Amniotic epithelial cell (primary cell): ENCODE results near the gene TNFRSF14.

Experiments
- DNase-seq: peaks from one replicate; pipeline ENCODE4 v3.0.0-alpha.2; 2010; ENCODE audit warnings: low read depth

TNFRSF14 gene

DNA sequence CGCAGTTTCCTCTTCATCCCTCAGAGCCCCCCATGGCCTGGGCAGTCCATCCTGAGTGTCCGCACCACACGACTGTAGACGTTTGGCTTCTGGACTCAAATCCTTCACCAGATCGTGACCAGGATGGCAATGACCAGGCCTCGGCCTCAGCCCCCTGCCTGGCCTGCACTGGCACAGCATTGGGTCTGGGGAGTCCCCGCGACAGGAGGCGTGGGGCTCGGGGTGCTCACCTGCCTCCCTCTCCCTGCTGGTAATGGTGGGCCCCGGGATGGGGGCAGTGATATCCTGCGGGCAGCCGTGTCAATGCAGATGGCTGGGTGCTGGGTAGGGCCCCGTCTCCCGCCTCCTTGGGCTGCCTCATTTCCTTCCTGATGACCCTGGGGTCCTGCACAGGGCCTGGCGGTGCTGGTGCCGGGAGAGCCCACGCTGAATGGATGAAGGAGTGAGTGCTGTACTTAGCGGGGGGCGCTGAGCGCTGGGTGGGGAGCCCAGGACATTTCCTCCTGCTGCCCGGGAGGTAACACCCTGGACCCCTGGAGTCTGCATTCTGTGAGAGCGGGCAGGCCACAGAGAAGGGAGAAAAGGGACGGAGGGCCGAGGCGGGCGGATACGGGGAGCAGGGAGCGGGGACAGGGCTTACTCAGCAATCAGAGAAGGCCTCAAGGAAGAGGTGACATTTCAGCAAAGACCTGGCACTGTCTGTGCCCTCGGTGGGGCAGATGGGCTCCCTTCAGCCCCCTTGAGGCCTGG, 2.1 kb upstream of the TNFRSF14 start:
- no peak for DNase-seq

DNA sequence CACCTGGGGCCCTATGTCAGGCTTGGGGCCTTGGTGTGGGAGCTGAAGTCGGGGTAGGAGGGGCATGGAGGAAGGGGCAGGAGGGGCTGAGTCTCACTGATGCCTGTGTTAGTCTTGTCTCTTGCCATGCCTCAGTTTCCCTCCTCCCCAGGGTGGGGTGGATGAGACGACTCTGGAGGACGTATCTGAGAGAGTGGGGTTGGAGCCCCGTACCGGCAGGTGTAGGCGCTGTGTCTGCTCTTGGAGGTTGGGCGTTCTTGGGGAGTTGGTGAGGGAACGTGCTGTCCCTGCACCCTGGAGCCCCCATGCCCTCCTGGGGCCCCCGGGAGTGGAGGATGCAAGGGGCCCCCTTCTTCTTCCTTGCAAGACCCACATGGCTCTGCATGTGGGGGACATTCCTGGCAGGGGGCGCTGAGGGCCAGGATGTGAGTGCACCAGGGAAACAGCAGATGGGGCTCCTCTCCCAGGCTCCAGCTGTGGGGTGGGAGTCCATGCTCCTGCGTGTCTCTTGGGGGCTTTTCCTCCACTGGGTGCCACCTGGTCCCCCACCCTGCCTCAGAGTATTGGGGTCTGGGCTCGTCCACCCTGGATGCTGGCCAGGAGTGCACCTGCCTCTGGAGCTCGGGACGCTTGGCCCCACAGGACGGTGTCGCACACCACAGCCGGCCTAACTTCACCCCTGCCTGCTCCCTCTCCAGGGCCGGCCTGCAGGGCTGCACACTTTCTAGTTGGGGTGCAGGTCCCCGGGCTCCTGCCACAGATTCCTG, 1.4 kb upstream of the TNFRSF14 start:
- DNase-seq: no peak

DNA sequence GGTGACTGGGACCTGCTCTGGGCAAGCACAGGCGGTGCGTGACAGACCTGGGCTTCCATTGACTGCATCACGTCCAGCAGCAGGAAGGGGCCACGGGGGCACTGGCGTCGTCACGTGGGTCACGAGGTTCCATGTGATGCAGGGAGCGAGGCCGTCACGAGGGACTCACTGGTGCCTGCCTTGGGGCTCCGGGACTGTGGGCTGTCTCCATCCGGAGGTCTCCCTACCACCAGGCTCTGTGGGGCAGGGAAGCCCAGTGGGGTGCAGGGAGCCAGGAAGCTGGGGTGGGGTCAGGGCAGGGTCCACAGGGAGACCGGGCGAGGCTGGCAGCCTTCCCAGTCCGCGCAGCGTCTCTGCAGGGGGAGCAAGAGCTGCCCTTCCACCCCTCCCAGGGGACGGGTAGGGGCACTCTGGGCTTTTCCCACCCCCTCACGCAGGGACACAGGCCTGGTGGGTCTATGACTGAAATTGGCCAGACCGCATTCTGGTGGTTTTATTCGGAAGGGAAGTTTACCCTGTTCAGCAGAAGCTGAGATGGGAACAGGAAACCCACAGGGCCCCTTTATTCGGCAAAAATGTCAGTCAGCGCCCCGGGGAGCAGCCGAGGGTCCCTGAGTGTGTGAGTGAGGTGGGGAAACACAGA, 416 bp upstream of the TNFRSF14 start:
- DNase-seq: peak; percentile 10

DNA sequence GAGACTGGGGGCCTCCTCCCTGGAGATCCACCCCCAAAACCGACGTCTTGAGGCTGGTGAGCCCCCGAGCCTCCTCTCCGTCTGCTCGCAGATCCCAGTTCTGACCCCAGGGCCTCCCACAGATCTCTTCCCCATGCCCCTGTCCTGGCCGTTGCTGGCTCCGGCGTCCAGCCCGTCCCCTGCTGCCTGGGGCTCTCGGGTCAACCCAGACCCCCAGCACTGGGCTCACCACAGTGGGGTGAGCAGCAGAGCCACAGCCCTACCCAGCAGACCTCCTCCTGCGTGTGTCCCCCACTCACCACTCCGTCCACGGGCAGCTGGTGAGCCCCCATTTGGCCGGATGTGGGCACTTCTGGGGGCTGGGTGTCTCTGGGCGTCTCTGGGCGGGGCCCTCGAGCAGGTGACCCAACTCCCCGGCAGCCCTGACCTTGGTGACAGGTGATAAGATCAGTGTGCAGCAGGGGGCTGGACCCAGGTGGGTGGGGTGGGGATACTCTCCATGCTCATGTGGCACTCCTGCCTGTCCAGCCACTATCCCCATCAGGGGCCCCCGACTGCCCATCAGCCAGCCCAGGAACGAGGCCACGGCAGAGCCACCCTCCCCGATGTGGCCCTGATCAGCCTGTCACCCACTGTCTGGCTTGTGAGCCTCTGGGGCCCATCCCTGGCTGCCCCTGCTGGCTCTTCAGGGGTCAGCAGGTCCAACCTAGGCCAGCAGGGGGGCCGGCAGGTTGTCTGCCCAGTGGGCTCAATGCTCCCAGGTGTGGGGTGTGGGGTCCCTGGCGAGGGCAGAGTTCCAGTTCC, 709 bp downstream of the TNFRSF14 start:
- no peak for DNase-seq

DNA sequence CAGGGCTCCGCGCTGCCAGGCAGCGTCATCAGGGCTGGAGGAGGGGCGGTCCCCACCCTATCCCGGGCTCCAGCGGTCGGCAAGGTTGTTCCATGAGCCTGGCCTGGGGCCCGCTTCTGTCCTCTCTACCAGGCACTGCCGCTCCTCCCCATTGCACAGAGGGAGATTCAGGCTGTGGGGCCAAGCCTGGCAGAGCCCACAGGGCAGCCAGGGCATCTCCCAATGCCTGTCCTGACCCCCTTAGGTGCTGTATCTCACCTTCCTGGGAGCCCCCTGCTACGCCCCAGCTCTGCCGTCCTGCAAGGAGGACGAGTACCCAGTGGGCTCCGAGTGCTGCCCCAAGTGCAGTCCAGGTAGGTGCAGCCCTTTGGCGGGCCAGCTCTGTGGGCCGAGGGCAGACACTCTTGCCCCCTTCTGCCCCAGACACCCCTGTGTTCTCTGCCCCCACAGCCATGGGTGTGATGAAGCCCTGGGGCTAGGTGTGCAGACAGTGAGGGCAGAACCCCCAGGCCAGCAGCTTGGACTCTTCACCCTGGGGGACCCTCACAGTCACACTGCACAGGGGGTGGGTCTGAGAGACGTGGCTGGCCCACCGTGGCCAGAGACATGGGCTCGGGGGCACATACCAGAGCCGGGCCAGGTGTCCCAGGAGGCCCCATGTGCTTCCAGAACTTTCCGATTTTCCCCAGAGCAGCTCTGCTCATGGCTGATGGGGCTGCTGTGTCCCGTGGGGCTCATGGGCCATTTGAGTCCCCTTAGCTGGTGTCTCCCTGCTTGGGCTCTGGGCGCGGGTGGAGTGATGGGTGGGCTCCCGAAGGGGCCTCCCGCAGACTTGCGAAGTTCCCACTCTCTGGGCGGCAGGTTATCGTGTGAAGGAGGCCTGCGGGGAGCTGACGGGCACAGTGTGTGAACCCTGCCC, 1.6 kb downstream of the TNFRSF14 start:
- DNase-seq: no peak

DNA sequence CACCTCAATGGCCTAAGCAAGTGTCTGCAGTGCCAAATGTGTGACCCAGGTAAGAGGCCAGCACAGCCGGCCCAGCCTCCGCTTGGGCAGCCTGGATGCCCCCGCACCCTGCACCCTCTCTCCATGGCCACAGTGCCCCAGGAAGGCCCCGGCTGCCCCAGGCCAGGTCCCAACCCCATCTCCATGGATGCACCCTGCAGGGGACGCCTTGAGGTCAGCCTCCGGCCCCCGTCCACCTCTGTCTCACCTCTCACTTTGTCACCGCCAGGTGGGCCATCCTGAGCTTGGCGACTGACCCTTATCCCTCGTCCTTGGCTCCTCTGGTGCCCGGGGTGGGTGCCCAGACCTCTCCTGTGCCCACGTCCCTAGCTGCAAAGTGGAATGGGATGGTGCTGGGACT, 2.2 kb downstream of the TNFRSF14 start:
- DNase-seq: no peak

DNA sequence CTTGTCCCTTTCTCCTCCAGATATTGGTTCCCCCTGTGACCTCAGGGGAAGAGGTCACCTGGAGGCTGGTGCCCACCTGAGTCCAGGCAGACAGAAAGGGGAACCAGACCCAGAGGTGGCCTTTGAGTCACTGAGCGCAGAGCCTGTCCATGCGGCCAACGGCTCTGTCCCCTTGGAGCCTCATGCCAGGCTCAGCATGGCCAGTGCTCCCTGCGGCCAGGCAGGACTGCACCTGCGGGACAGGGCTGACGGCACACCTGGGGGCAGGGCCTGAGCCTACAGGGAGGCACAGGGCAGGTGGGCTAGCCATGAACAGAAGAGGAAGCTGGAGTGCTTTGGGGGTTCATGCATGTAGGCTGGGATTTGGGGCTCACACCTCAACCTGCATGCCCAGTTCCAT, 2.7 kb downstream of the TNFRSF14 start:
- DNase-seq: no peak

DNA sequence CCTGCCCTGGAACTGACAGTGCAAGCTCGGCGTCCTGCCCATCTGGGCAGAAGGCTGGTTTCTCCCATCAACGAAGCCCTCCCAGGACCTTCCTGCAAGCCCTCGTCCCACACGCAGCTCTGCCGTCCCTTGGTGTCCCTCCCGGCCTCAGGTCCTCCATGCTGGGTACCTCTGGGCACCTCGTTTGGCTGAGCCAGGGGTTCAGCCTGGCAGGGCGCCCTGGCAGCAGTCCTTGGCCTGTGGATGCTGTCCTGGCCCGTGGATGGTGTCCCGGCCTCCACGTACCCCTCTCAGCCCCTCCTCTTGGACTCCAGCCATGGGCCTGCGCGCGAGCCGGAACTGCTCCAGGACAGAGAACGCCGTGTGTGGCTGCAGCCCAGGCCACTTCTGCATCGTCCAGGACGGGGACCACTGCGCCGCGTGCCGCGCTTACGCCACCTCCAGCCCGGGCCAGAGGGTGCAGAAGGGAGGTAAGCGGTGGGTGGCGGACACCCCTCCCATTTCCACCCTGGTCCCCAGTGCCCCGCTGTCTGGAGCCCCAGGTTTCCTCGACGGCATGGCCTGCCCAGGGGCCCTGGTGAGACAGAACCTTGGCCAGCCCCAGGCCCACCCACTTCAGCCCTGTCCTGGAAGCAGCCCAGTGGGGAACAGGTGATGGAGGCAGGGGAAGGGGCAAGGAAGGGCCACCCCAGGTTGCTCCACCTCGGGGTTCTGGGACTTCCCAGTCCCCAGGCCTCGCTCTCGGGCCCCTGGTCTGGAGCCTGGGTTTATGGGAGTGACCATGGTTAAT, 3.5 kb downstream of the TNFRSF14 start:
- no peak for DNase-seq

DNA sequence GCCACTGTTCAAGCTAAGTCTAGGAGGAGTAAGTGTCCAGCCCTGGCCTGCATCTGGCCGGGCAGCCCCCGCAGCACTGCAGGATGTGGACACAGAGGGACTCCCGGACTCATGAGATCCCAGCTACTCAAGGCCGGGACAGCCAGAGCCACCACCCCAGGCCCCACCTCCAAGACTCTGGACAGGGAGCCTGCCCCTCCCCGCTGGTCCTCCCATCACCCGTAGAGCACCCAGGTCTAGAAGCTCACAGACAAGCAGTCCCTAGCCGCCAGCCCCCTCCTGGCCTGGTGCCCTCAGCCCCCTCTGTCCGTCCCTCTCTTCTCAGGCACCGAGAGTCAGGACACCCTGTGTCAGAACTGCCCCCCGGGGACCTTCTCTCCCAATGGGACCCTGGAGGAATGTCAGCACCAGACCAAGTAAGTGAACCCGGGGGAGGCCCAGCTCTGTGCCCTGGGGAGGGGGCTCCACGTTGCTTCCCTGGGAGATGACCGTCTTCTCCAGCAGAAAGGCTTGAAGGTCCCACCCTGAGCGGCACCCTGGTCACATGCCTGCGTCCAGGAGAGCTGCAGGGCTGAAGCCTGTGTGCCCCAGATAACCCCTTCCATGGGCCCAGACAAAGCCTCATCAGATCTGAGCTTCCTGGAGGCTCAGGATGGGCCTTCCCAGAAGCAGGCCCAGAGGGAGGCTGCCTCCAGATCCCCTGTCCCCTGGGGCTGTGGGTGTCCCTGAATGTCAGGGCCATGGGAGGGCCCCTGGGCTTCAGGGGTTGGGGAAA, 4.3 kb downstream of the TNFRSF14 start:
- no peak for DNase-seq

DNA sequence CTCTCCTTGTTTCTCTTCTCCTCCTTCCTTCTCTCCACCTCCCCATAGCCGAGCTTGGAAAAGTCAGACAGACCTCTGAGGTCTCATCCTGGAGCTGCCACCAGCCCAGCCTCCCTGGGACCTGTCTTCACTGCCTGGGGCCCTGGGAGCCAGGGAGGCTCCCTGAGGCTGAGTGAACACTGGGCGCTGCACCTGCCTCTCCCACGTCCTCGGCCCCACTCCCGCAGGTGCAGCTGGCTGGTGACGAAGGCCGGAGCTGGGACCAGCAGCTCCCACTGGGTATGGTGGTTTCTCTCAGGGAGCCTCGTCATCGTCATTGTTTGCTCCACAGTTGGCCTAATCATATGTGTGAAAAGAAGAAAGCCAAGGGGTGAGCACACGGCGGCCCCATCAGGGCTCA, 5.3 kb downstream of the TNFRSF14 start:
- no peak for DNase-seq

DNA sequence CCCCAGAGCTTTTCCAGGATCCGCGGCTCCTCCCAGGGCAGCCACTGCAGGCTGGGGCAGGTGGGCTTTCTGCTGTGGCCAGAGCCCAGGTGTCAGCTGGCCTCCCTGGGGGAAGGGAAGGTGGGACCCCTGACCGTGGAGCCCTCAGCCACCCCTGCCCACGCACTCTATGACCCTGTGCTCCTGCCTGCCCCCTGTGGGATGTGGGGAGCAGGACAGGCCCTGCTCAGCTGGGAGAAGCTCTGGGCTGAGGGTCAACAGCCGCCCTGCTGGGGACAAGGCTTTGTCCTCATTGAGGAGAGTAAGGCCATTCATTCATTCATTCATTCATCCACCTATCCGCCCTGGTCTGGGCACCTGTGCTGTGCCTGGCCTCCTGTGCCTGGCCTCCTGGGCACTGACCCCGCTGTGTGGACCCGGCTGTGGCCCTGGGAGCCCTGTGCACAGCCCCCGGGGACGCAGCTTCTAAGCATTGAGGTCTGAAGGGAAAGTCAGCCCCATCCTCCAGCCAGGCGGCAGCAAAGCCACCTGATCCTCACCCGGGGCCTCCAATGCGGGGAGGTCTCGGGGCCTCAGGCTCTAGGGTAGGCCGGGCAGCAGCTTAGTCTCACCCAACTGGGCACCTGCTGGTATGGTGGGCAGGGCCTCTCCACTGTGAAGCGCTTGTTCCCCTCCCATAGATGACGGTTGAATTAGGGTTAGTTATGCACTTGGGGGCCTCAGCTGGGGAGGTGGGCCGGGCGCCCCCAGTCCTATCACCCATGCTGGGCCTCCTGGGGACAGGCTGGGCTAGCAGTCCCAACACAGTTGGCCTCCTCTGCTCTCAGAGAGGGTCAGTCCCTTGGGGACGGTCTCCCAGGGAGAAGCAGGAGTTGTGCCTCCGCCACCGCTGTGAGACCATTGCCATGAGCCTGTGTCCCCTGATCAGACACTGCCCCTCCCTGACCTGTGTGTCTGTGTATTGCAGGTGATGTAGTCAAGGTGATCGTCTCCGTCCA, 6.0 kb downstream of the TNFRSF14 start:
- DNase-seq: no peak

DNA sequence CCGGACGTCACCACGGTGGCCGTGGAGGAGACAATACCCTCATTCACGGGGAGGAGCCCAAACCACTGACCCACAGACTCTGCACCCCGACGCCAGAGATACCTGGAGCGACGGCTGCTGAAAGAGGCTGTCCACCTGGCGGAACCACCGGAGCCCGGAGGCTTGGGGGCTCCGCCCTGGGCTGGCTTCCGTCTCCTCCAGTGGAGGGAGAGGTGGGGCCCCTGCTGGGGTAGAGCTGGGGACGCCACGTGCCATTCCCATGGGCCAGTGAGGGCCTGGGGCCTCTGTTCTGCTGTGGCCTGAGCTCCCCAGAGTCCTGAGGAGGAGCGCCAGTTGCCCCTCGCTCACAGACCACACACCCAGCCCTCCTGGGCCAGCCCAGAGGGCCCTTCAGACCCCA, 7.0 kb downstream of the TNFRSF14 start:
- DNase-seq: no peak

DNA sequence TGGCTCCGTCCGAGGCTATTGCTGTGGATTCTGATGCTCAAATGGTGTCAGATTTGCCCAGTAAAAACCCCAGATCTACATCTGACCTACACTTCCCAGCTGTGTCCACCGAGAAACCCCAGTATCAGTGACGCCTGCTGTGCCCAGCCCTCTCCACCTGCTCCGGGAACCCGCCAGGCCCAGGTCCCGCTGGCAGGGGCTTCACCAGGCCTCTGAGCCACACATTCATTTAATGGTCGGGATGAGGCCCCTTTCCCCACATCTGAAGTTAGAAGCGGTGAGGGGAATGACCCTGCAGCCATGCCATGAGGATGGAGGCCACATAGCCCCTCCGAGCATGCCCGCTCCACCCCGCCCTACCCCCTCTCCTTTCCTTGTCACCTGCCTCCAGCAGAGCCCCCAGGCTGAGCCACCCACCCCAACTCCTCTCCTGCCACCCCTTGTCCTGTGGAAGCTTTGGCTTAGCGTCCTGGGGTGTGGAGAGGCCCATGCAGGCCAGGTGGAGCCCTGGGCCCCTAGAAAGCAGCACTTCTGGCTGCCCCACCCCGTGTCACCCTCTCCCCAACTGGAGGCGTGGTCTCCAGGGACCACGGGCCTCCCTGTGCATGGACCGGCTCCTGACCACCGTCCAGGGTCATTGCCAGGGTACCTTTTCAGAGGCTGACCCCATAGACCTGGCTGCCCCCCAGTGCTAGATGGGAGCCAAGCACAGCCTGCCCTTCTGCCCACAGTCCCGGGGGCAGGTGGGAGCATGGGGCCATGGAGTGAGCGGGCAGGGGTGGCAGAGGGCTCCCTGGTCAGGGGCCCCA, 8.0 kb downstream of the TNFRSF14 start:
- DNase-seq: no peak

DNA sequence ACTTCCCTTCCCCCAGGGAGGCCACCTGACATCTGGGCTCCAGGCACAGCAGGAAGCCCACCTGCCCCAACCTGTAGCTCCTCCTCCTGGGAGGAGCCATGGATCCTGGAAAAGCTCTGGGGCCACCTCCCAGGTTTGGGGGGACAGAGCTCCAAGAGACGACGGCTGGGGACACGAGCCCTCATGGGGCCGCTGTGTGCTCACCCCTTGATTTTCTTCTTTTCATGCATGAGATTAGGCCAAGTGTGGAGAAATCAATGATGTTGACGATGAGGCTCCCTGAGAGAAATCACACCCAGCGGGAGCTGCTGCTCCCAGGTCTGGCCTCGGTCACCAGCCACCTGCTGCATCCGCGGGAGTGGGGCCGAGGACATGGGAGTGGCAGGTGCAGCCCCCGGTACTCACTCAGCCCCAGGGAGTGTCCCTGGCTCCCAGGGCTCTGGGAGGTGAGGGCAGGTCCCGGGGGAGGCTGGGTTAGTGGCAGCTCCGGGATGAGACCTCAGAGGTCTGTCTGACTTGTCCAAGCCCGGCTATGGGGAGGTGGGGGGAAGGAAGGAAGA, 8.7 kb downstream of the TNFRSF14 start:
- no peak for DNase-seq

DNA sequence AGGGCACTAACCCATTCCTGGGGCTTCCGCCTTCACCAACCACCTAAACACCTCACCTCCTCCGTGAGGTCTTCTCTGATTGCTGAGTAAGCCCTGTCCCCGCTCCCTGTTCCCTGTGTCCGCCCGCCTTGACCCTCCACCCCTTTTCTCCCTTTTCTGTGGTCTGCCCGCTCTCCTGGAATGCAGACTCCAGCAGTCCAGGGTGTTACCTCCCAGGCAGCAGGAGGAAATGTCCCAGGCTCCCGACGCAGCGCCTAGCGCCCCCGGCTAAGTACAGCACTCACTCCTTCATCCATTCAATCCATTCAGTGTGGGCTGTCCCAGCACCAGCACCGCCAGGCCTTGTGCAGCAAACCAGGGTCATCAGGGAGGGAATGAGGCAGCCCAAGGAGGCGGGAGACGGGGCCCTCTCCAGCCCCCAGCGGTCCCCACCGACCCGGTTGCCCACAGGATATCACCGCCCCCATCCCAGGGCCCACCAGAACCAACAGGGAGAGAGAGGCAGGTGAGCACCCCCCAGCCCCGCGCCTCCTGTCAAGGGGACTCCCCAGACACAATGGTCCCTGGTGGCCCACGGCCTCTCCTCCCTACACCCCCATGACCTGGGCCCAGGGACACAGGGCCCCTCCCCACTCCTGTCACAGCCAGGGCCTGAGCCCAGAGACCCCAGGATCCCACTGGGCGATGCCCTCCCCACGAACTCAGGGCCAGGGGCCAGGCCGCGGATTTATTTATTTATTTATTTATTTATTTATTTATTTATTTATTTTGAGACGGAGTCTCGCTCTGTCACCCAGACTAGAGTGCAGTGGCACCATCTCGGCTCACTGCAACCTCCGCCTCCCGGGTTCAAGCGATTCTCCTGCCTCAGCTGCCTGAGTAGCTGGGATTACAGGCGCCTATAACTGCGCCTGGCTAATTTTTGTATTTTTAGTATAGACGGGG, 10.2 kb downstream of the TNFRSF14 start:
- DNase-seq: no peak

DNA sequence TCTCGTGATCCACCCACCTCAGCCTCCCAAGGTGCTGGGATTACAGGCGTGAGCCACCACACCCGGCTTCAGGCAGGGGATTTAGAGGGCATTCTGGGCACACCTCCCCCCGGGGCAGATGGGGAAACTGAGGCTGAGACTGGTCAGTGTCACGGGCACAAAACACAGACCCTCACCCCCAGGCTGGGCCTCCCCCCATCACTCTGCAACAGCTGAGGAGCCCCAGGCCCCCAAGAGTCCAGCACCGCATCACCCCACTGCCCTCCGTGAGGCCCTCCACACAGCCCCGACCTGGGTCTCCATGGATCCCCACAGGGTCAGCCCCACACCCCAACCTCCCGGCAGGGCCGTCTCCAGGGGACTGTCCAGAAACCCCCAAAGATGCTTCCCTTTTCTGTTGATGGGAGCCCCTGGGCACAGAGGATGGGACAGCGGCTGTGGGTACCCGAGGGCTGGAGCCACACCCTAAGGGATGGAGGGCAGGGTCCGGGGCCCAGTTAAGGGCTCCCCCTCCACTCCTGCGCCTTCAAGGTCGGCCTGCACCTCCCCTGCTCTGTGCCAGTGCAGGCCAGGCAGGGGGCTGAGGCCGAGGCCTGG, 11.0 kb downstream of the TNFRSF14 start:
- no peak for DNase-seq
